H9 (cell line): ENCODE measurements around the gene CD52. TPM values are rescaled to one million over a fixed set of nuclear protein-coding genes. Genes with fewer than 3 reads are reported as not detected.

Source experiments
- DNase-seq: peaks from one replicate; pipeline ENCODE4 v3.0.0-alpha.2; 2017
- H2AFZ ChIP-seq: one replicate; pipeline ENCODE4 v1.6.1; 2013; ENCODE audit warnings: mild to moderate bottlenecking, low read length, control low read depth, moderate library complexity
- H2AK5ac ChIP-seq: 2 replicates; pipeline ENCODE4 v1.6.1; 2013; ENCODE audit warnings: low read length, control low read depth, mixed read lengths; ENCODE audit not compliant: insufficient read length
- H2BK120ac ChIP-seq: one replicate; pipeline ENCODE4 v1.6.1; 2013; ENCODE audit warnings: low read depth, mild to moderate bottlenecking, low read length, control low read depth, inconsistent platforms; ENCODE audit not compliant: poor library complexity, severe bottlenecking
- H2BK12ac ChIP-seq: 2 replicates; pipeline ENCODE4 v1.6.1; 2013; ENCODE audit warnings: low read length, control low read depth, mixed read lengths, low read depth; ENCODE audit not compliant: insufficient read length
- H2BK15ac ChIP-seq: 2 replicates; pipeline ENCODE4 v1.6.1; 2013; ENCODE audit warnings: low read depth, low read length, control low read depth
- H2BK20ac ChIP-seq: one replicate; pipeline ENCODE4 v1.6.1; 2013; ENCODE audit warnings: low read depth, mild to moderate bottlenecking, low read length, control low read depth, inconsistent platforms; ENCODE audit not compliant: poor library complexity, severe bottlenecking
- H2BK5ac ChIP-seq: 2 replicates; pipeline ENCODE4 v1.6.1; 2013; ENCODE audit warnings: low read length, control low read depth, mixed read lengths; ENCODE audit not compliant: insufficient read length
- H3K14ac ChIP-seq: 2 replicates; pipeline ENCODE4 v1.6.1; 2013; ENCODE audit warnings: low read length, control low read depth; ENCODE audit not compliant: insufficient read depth
- H3K18ac ChIP-seq: 2 replicates; pipeline ENCODE4 v1.6.1; 2013; ENCODE audit warnings: low read depth, mild to moderate bottlenecking, mixed read lengths, low read length, control low read depth; ENCODE audit not compliant: insufficient read length
- H3K23ac ChIP-seq: 2 replicates; pipeline ENCODE4 v1.6.1; 2013; ENCODE audit warnings: low read length, control low read depth, mixed read lengths, low read depth; ENCODE audit not compliant: insufficient read length
- H3K23me2 ChIP-seq: 2 replicates; pipeline ENCODE4 v1.6.1; 2013; ENCODE audit warnings: low read depth, mild to moderate bottlenecking, mixed read lengths, low read length, control low read depth; ENCODE audit not compliant: insufficient read length, poor library complexity, severe bottlenecking
- H3K27ac ChIP-seq: 2 replicates; pipeline ENCODE4 v1.5.1; 2013; ENCODE audit warnings: low read length, control low read depth, mixed read lengths, low read depth; ENCODE audit not compliant: insufficient read length
- H3K27me3 ChIP-seq: 2 replicates; pipeline ENCODE4 v1.6.1; 2013; ENCODE audit warnings: low read length, control low read depth, inconsistent platforms; ENCODE audit not compliant: insufficient read depth
- H3K4ac ChIP-seq: 2 replicates; pipeline ENCODE4 v1.6.1; 2013; ENCODE audit warnings: low read depth, mild to moderate bottlenecking, control low read depth, inconsistent platforms, low read length, moderate library complexity
- H3K4me1 ChIP-seq: 2 replicates; pipeline ENCODE4 v1.6.1; 2013; ENCODE audit warnings: low read length, control low read depth, inconsistent platforms; ENCODE audit not compliant: insufficient read depth
- H3K4me2 ChIP-seq: 2 replicates; pipeline ENCODE4 v1.6.1; 2013; ENCODE audit warnings: low read length, control low read depth, mixed read lengths; ENCODE audit not compliant: insufficient read length, insufficient read depth
- H3K56ac ChIP-seq: 2 replicates; pipeline ENCODE4 v1.6.1; 2013; ENCODE audit warnings: low read depth, mild to moderate bottlenecking, mixed read lengths, low read length, control low read depth; ENCODE audit not compliant: insufficient read length
- H3K79me1 ChIP-seq: 2 replicates; pipeline ENCODE4 v1.6.1; 2013; ENCODE audit warnings: low read depth, mild to moderate bottlenecking, moderate library complexity, low read length, control low read depth, inconsistent platforms; ENCODE audit not compliant: insufficient read depth, poor library complexity, severe bottlenecking
- H3K79me2 ChIP-seq: 2 replicates; pipeline ENCODE4 v1.6.1; 2013; ENCODE audit warnings: low read length, control low read depth, inconsistent platforms; ENCODE audit not compliant: insufficient read depth
- H3K9ac ChIP-seq: 2 replicates; pipeline ENCODE4 v1.6.1; 2013; ENCODE audit warnings: low read length, control low read depth, mixed read lengths; ENCODE audit not compliant: insufficient read length; ENCODE audit errors: extremely low read depth
- H3K9me3 ChIP-seq: one replicate; pipeline ENCODE4 v1.6.1; 2013; ENCODE audit warnings: low read depth, low read length, inconsistent platforms; ENCODE audit not compliant: control insufficient read depth
- H3T11ph ChIP-seq: one replicate; pipeline ENCODE4 v1.6.1; 2013; ENCODE audit warnings: mild to moderate bottlenecking, low read length, control low read depth, inconsistent platforms
- H4K20me1 ChIP-seq: one replicate; pipeline ENCODE4 v1.6.1; 2013; ENCODE audit not compliant: control insufficient read depth, insufficient read length, insufficient read depth
- H4K5ac ChIP-seq: 2 replicates; pipeline ENCODE4 v1.6.1; 2013; ENCODE audit warnings: low read depth, mild to moderate bottlenecking, mixed read lengths, low read length, control low read depth; ENCODE audit not compliant: insufficient read length
- H4K8ac ChIP-seq: replicated peaks from 2 replicates; pipeline ENCODE4 v1.6.1; 2013; ENCODE audit warnings: low read length, control low read depth, mixed read lengths, low read depth; ENCODE audit not compliant: insufficient read length
- H4K91ac ChIP-seq: 2 replicates; pipeline ENCODE4 v1.6.1; 2013; ENCODE audit warnings: low read depth, mild to moderate bottlenecking, moderate library complexity, mixed read lengths, low read length, control low read depth; ENCODE audit not compliant: insufficient read length
- H3K27ac Mint-ChIP-seq, 3 experiments: 2 replicates in 2 of 3; 3 replicates in 1 of 3; pipeline ENCODE4 v1.8.0; 2020 to 2021; ENCODE audit warnings: mixed read lengths in 3 of 3, mild to moderate bottlenecking in 1 of 3, moderate library complexity in 1 of 3
- H3K27me3 Mint-ChIP-seq: 2 replicates; pipeline ENCODE4 v1.8.0; 2021; ENCODE audit warnings: low read depth, mild to moderate bottlenecking, moderate library complexity, mixed read lengths
- H3K36me3 Mint-ChIP-seq, 3 experiments: 2 replicates in 2 of 3; 3 replicates in 1 of 3; pipeline ENCODE4 v1.8.0; 2020 to 2021; ENCODE audit warnings: low read depth in 3 of 3, mixed read lengths in 3 of 3; ENCODE audit not compliant: insufficient read depth in 1 of 3
- H3K4me1 Mint-ChIP-seq, 2 experiments: 2 replicates each; pipeline ENCODE4 v1.8.0; 2020; ENCODE audit warnings: mixed read lengths in 2 of 2
- H3K4me3 Mint-ChIP-seq, 2 experiments: 2 replicates in 1 of 2; 3 replicates in 1 of 2; pipeline ENCODE4 v1.8.0; 2020 to 2021; ENCODE audit warnings: mild to moderate bottlenecking in 2 of 2, mixed read lengths in 2 of 2, moderate library complexity in 1 of 2
- H3K9me3 Mint-ChIP-seq, 2 experiments: 2 replicates in 1 of 2; 3 replicates in 1 of 2; pipeline ENCODE4 v1.8.0; 2020; ENCODE audit warnings: mild to moderate bottlenecking in 2 of 2, mixed read lengths in 2 of 2, moderate library complexity in 1 of 2
- WGBS: extraction: QIAGEN DNeasy Blood & Tissue Kit; methylation state at CpG from one replicate; pipeline ENCODE4 v1.1.7; 2013; ENCODE audit warnings: missing lambda C conversion rate, low lambda C conversion rate, mixed read lengths; ENCODE audit not compliant: insufficient read length; ENCODE audit errors: extremely low coverage; 5-methylcytosine and 5-hydroxymethylcytosine counted together
- total RNA-seq: library from RNA; stranded (reverse); gene quantifications from 2 replicates; pipeline ENCODE4 v1.2.1, GENCODE V29; 2021
- TF ChIP-seq, protein P1 (sequence below): fragments of 200-600 bp; sonication (generic); conservative IDR thresholded peaks from 3 replicates; pipeline ENCODE4 v1.8.0; 2021; ENCODE audit warnings: antibody characterized with exemption, mild to moderate bottlenecking

The CD52 gene
- total RNA-seq, 1 experiment from 2014 or later = 4.1 TPM

DNA sequence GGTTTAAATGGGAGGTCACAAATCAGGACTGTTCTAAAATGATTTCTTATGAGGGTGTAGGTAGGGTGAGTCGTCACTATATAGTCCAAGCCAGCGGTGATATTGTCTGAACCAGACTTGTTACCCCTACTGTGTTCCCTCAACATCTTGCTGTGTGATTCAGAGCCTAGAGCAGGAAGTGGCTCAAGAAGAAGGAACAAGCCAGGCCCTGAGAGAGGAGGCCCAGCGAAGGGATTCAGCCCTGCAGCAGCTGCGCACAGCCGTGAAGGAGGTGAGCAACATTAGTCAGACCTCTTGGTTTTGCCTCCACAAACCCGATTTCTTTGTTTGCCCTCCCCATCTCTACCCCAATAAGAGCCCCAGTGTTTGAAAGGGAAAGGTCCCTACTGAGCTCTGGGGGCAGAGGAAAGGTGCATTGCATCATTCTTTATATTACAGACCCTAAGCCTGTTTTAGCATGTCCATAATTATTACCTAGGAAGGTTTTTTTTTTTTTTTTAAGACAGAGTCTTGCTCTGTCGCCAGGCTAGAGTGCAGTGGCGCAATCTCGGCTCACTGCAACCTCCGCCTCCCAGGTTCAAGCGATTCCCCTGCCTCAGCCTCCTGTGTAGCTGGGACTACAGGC, 42.8 kb upstream of the CD52 start:
- no peak overlapping the region for H3K4ac ChIP-seq
- no peak overlapping the region for H3K27ac ChIP-seq
- no peaks in the 10 kb centered on the region for H3K27me3 ChIP-seq
- H3K4me2 ChIP-seq = no peak overlapping the region
- H2BK120ac ChIP-seq = no peak overlapping the region
- no peak overlapping the region for H3K14ac ChIP-seq
- H3K79me2 ChIP-seq = no peaks in the 10 kb centered on the region
- H2BK12ac ChIP-seq = no peak overlapping the region
- TF ChIP-seq, protein P1, sequence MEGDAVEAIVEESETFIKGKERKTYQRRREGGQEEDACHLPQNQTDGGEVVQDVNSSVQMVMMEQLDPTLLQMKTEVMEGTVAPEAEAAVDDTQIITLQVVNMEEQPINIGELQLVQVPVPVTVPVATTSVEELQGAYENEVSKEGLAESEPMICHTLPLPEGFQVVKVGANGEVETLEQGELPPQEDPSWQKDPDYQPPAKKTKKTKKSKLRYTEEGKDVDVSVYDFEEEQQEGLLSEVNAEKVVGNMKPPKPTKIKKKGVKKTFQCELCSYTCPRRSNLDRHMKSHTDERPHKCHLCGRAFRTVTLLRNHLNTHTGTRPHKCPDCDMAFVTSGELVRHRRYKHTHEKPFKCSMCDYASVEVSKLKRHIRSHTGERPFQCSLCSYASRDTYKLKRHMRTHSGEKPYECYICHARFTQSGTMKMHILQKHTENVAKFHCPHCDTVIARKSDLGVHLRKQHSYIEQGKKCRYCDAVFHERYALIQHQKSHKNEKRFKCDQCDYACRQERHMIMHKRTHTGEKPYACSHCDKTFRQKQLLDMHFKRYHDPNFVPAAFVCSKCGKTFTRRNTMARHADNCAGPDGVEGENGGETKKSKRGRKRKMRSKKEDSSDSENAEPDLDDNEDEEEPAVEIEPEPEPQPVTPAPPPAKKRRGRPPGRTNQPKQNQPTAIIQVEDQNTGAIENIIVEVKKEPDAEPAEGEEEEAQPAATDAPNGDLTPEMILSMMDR = no peak
- peaks cover 27 to 29% of the 10 kb centered on the region in 2 experiments for H3K4me1 Mint-ChIP-seq
- no peak overlapping the region for H4K8ac ChIP-seq
- no peaks in the 10 kb centered on the region for H3K9me3 ChIP-seq
- H3K27ac Mint-ChIP-seq = peak overlapping the region; percentile 18 to 94 (median 91); a peak in 5 of 7 replicates
- H2BK15ac ChIP-seq = no peak overlapping the region
- H3K23me2 ChIP-seq = peaks cover 5% of the 10 kb centered on the region
- H2BK5ac ChIP-seq = no peak overlapping the region
- H2AFZ ChIP-seq = no peak overlapping the region
- no peak overlapping the region for H4K91ac ChIP-seq
- peaks cover 6% of the 10 kb centered on the region; the same call in 1 of the 2 replicates for H3K4me1 ChIP-seq
- H3K79me1 ChIP-seq = no peaks in the 10 kb centered on the region
- H3K36me3 Mint-ChIP-seq = peaks cover 55 to 80% (median 76%) of the 10 kb centered on the region in 3 experiments; a peak in 6 of 7 replicates
- no peak for DNase-seq
- H2BK20ac ChIP-seq = no peak overlapping the region
- no peak overlapping the region for H2AK5ac ChIP-seq
- WGBS = no CpG with 5 or more reads among the region's 11 CpGs
- no peak overlapping the region; a peak in 1 of 5 replicates for H3K4me3 Mint-ChIP-seq
- no peak overlapping the region for H3K9ac ChIP-seq
- no peak overlapping the region for H3K56ac ChIP-seq
- no peak overlapping the region for H3T11ph ChIP-seq
- no peaks in the 10 kb centered on the region for H4K20me1 ChIP-seq
- no peak overlapping the region for H3K23ac ChIP-seq
- no peak overlapping the region for H3K18ac ChIP-seq
- H3K27me3 Mint-ChIP-seq = no peaks in the 10 kb centered on the region; the same call in 1 of the 2 replicates
- H4K5ac ChIP-seq = no peak overlapping the region
- no peaks in the 10 kb centered on the region for H3K9me3 Mint-ChIP-seq
